A673 (cell line): ENCODE results near the gene RBP2.

ENCODE experiments used
- EZH2 ChIP-seq: fragments of 200-600 bp; sonication (generic); IDR thresholded peaks from 2 replicates; pipeline ENCODE4 v1.6.1; 2017; ENCODE audit warnings: borderline replicate concordance, low read depth, mild to moderate bottlenecking, mixed read lengths, antibody characterized with exemption, low read length; ENCODE audit not compliant: poor library complexity, severe bottlenecking
- TF ChIP-seq, protein P1 (sequence below): fragments of 300-800, 200-600 bp; sonication (generic); conservative IDR thresholded peaks from 2 replicates; pipeline ENCODE4 v1.5.1; 2017; ENCODE audit warnings: low read depth, mild to moderate bottlenecking, antibody characterized with exemption, low read length, moderate library complexity, mixed read lengths

DNA sequence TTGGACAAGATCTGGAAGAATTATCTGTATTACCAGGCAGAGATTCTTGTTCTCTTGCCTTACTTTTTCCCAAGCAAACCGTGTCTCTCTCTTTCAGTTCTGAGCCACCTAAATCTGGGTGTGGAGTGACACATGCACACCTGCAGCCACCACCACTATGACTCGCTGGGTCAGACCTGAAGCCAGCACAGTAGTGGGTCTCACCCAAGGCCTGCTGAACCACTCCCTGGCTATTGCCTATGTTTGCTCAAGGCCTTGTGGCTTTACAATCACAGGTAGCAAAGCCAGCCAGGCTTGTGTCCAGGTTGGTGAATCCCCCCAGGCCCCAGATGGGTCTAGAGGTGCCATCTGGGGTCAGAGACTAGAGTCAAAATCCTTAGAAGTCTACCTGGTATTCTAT lies 58.2 kb downstream of the RBP2 start:
- TF ChIP-seq, protein P1, sequence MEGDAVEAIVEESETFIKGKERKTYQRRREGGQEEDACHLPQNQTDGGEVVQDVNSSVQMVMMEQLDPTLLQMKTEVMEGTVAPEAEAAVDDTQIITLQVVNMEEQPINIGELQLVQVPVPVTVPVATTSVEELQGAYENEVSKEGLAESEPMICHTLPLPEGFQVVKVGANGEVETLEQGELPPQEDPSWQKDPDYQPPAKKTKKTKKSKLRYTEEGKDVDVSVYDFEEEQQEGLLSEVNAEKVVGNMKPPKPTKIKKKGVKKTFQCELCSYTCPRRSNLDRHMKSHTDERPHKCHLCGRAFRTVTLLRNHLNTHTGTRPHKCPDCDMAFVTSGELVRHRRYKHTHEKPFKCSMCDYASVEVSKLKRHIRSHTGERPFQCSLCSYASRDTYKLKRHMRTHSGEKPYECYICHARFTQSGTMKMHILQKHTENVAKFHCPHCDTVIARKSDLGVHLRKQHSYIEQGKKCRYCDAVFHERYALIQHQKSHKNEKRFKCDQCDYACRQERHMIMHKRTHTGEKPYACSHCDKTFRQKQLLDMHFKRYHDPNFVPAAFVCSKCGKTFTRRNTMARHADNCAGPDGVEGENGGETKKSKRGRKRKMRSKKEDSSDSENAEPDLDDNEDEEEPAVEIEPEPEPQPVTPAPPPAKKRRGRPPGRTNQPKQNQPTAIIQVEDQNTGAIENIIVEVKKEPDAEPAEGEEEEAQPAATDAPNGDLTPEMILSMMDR: no peak
- no peak for TF ChIP-seq EZH2
